Activated B cell treated with CpG ODN at 0.5 μM for 24 hours (primary cell): ENCODE results near the gene ZSWIM4. TPM values are rescaled to one million over a fixed set of nuclear protein-coding genes. Genes with fewer than 3 reads are reported as not detected.
"Not testable (repeated sequence)": the region's sequence is repeated elsewhere in the genome, so short reads cannot be mapped to it uniquely, and the experiment has no call there.

Experiments used
- ATAC-seq: fragments of 200-7000 bp; cut with Tn5 transposase; one replicate; pipeline ENCODE4 v1.10.0; 2021; ENCODE audit warnings: low read depth, mild to moderate bottlenecking, moderate library complexity
- CTCF ChIA-PET: fragments of 350-600 bp; sonication (Branson Sonifier 250); formaldehyde crosslinking; loops from one replicate; lab custom pipeline; 2021; ENCODE audit warnings: antibody characterized with exemption; lab: Charles Lee
- POLR2A ChIA-PET: fragments of 350-600 bp; sonication (Branson Sonifier 250); formaldehyde crosslinking; loops from one replicate; lab custom pipeline; 2021; ENCODE audit warnings: antibody characterized with exemption; lab: Charles Lee
- DNase-seq: peaks from one replicate; pipeline ENCODE4 v3.0.0; 2022
- H3K27ac Mint-ChIP-seq: one replicate; pipeline ENCODE4 v1.8.0; 2020; ENCODE audit warnings: mixed read lengths
- H3K27me3 Mint-ChIP-seq: one replicate; pipeline ENCODE4 v1.8.0; 2021; ENCODE audit warnings: mixed read lengths
- H3K36me3 Mint-ChIP-seq: one replicate; pipeline ENCODE4 v1.8.0; 2021; ENCODE audit warnings: low read depth, mixed read lengths
- H3K4me1 Mint-ChIP-seq: one replicate; pipeline ENCODE4 v1.8.0; 2021; ENCODE audit warnings: mixed read lengths
- H3K4me3 Mint-ChIP-seq: one replicate; pipeline ENCODE4 v1.8.0; 2020; ENCODE audit warnings: mild to moderate bottlenecking, mixed read lengths
- H3K9me3 Mint-ChIP-seq: one replicate; pipeline ENCODE4 v1.8.0; 2020; ENCODE audit warnings: mixed read lengths
- CTCF ChIP-seq: fragments of 200-600 bp; IDR thresholded peaks from one replicate; pipeline ENCODE4 v1.8.0; 2022; ENCODE audit warnings: antibody characterized with exemption, mild to moderate bottlenecking
- intact Hi-C: fragments of 100-400 bp; cut with micrococcal nuclease; formaldehyde crosslinking; loops from one replicate; pipeline ENCODE4 v1.15.1; 2024
- total RNA-seq: library from RNA; stranded (reverse); gene quantifications from 2 replicates; pipeline ENCODE4 v1.2.3, GENCODE V29; 2022

The ZSWIM4 gene
- total RNA-seq, 1 donor from 2014 or later: 11.2 TPM

GRCh38 chr19:13778398-13778797 lies 16.8 kb upstream of the ZSWIM4 start:
- no peaks in the 10 kb centered on the region for H3K9me3 Mint-ChIP-seq
- ChIA-PET CTCF (interaction anchor here (0.8 to 1.0 kb wide), 2 partner anchors 84 kb away, joined by 3 read pairs; no protein-coding TSS in a partner anchor), POLR2A (interaction anchor here (1.1 to 1.4 kb wide), 2 partner anchors 10 to 31 kb away, joined by 3 to 9 read pairs; a partner anchor contains a TSS)
- no peak for TF ChIP-seq CTCF
- no peak overlapping the region for H3K27ac Mint-ChIP-seq
- no peak for ATAC-seq
- H3K27me3 Mint-ChIP-seq: no peaks in the 10 kb centered on the region
- H3K36me3 Mint-ChIP-seq: peaks cover 44% of the 10 kb centered on the region
- DNase-seq: no peak
- intact Hi-C loops: no loop called here
- no peak overlapping the region for H3K4me3 Mint-ChIP-seq
- H3K4me1 Mint-ChIP-seq: peaks cover 33% of the 10 kb centered on the region

GRCh38 chr19:13778847-13779246 lies 16.4 kb upstream of the ZSWIM4 start:
- ChIA-PET POLR2A (interaction anchor here (0.7 to 1.4 kb wide), 3 partner anchors 9 to 61 kb away, joined by 3 to 9 read pairs (median 5); a partner anchor contains a TSS), CTCF (interaction anchor here (0.8 kb wide), 1 partner anchor 83 kb away, joined by 3 read pairs; no protein-coding TSS in a partner anchor)
- H3K27ac Mint-ChIP-seq: no peak overlapping the region
- no peaks in the 10 kb centered on the region for H3K27me3 Mint-ChIP-seq
- no peak overlapping the region for H3K4me3 Mint-ChIP-seq
- H3K36me3 Mint-ChIP-seq: peaks cover 44% of the 10 kb centered on the region
- H3K9me3 Mint-ChIP-seq: no peaks in the 10 kb centered on the region
- ATAC-seq (no peak), DNase-seq (no peak)
- intact Hi-C loops: no loop called here
- no peak for TF ChIP-seq CTCF
- peaks cover 38% of the 10 kb centered on the region for H3K4me1 Mint-ChIP-seq

- H3K27me3 Mint-ChIP-seq, CTCF ChIA-PET, H3K9me3 Mint-ChIP-seq, H3K27ac Mint-ChIP-seq, DNase-seq, H3K4me3 Mint-ChIP-seq, ATAC-seq: not testable (repeated sequence)
- peaks cover 36% of the 10 kb centered on the region for H3K36me3 Mint-ChIP-seq
- peaks cover 34% of the 10 kb centered on the region for H3K4me1 Mint-ChIP-seq
- POLR2A ChIA-PET: interaction anchor here (0.6 to 1.4 kb wide), 3 partner anchors 8 to 57 kb away, joined by 4 to 9 read pairs (median 7); no protein-coding TSS in a partner anchor
- intact Hi-C loops: loop anchor here (5.0 to 10.0 kb wide), 2 partner anchors 185 to 293 kb away; partner anchors contain the start of gene MISP3
Observed at GRCh38 chr19:13779794-13780193, 15.4 kb upstream of the ZSWIM4 start.

GRCh38 chr19:13781547-13781946 lies 13.7 kb upstream of the ZSWIM4 start:
- no peaks in the 10 kb centered on the region for H3K9me3 Mint-ChIP-seq
- H3K27me3 Mint-ChIP-seq: no peaks in the 10 kb centered on the region
- intact Hi-C loops: loop anchor here (5.0 to 10.0 kb wide), 2 partner anchors 187 to 291 kb away; partner anchors contain the start of gene MISP3
- ChIA-PET POLR2A (interaction anchor here (0.7 kb wide), 1 partner anchor 60 kb away, joined by 7 read pairs; no protein-coding TSS in a partner anchor), CTCF (interaction anchor here (8.0 kb wide), 1 partner anchor 81 kb away, joined by 129 read pairs; no protein-coding TSS in a partner anchor)
- peaks cover 25% of the 10 kb centered on the region for H3K36me3 Mint-ChIP-seq
- ATAC-seq: no peak
- H3K4me3 Mint-ChIP-seq: no peak overlapping the region
- peaks cover 24% of the 10 kb centered on the region for H3K4me1 Mint-ChIP-seq
- TF ChIP-seq CTCF: no peak
- no peak for DNase-seq
- no peak overlapping the region for H3K27ac Mint-ChIP-seq

- Mint-ChIP-seq H3K36me3 (peaks cover 23% of the 10 kb centered on the region), H3K4me1 (peaks cover 28% of the 10 kb centered on the region), H3K4me3 (no peak overlapping the region), H3K27ac (no peak overlapping the region), H3K9me3 (no peaks in the 10 kb centered on the region), H3K27me3 (no peaks in the 10 kb centered on the region)
- DNase-seq (no peak), ATAC-seq (no peak)
- POLR2A ChIA-PET: interaction anchor here (1.9 kb wide), 1 partner anchor 8 kb away, joined by 8 read pairs; the partner anchor contains the start of gene C19orf53
- intact Hi-C loops: loop anchor here (5.0 to 10.0 kb wide), 2 partner anchors 188 to 290 kb away; partner anchors contain the start of gene MISP3
- CTCF ChIA-PET: interaction anchor here (8.0 kb wide), 1 partner anchor 80 kb away, joined by 129 read pairs; no protein-coding TSS in a partner anchor
- TF ChIP-seq CTCF: no peak
Observed at GRCh38 chr19:13782537-13782936, 12.7 kb upstream of the ZSWIM4 start.
